HG03558 (cell line): ENCODE data around the gene HGFAC.

Experiments
- ATAC-seq: cut with Tn5 transposase; IDR thresholded peaks from one replicate; pipeline ENCODE4 v1.9.1; 2021; ENCODE audit warnings: moderate number of reproducible peaks; ENCODE audit not compliant: unreplicated experiment; ENCODE audit errors: extremely low read depth

The HGFAC gene

DNA sequence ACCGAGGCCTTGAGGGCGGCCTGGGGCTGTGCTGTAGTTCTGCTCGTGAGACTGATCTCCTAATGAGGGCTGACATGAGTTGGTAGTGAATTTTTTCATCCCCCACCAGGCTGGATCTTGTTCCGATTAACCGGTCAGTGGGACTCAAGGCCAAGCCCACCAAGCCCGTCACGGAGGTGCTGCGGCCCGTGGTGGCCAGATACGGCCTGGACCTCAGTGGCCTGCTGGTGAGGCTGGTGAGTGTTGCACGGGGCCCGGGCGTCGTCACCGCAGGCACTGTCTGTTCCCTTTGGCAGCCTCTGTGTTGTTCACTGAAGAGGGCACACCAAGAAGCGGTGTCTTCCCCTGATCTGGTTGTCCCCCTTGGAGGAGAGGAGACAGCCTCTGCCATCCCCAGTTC, 18.4 kb upstream of the HGFAC start:
- ATAC-seq: no peak

DNA sequence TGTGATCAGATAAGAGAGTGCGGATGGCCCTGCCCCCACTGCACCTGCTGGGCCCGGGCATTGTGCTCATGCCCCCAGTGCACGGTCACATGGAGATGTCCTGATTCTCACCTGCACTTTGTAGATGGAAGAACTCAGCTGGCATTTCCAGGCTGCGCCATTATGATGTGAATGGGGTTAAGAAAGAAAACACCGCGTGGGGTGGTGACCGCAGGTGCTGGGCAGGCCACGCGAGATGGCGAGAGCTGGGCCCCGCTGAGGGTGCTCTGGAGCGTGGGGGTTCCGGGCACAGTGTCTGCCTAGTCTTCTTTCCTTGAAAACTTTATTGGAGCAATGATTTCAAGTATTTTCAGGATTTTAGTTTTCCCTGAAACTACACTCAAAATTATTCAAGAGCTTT, 17.8 kb upstream of the HGFAC start:
- ATAC-seq: no peak

DNA sequence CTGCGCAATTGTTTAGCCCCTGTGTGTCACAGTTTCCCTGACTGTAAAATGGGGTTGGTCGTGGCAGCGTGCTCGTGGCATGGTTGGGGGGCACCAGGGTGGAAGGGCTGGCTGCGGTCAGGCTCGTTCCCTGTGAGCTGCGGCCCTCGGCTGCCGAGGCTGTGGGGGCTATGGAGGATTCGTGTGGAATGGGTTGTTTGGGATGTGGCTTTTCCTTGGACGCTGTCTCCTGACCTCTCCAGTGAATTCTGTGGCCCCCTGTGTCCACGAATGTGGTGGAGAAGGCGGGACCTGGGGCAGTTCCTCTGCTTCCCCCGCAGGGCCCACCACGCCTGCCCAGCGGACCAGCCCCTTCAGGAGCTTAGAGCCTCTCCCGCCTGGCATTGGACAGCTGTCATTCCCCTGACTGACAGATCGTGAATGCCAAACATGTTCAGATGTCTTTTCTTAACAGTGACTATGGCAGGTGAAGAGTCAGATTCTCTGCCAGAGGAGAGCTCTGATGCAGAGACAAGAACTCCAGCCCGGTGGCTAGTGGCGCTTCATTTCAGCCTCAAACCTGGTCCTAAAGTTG, 17.2 kb upstream of the HGFAC start:
- no peak for ATAC-seq

DNA sequence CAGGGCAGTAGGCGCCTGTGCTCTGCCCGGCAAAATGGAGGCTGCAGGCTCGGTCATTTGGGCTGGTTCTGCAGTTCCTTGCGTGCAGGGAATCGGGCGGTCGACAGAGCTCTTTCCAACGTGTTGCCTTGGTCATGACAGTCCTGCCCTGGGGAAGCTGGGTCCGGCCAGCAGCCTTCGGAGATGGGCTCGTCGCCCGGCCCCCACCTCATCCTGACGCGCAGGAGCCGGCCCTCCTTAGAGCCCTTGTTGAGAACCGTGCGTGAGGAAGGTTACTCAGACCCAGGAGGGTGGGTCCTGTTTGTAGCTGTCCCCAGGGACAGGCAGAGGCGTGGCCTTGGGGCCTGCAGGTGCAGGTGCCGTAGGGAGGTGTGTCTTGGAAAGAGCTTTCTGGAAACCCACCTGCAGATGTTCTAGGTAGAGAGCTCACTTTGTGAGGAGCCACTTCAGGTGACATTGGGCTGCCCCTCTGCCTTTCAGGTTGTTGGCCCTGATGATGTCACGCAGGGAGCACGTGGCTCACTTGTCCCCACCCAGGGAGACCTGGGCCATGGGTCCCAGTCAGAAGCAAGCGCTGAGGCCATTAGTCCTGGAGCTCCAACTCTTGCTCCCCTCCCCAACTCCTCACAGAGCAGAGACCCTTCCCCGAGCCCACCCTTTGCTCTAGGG, 15.2 kb upstream of the HGFAC start:
- no peak for ATAC-seq

DNA sequence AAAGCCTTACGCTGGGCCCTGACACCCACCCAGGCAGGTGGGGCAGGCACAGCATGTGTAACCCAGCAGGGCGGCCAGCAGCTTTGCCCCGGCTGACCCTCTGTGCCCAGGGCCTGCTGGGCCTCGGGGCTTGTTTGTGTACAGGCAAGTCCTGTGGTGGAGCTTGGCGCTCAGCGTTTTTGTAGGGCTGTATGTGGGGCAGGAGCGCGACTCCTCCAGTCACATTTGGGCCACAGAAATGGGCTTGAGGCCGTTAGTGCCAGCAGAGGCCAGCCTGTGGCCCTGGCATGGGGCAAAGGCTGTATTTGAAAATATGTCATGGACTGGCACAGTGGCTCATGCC, 14.7 kb upstream of the HGFAC start:
- ATAC-seq: no peak

DNA sequence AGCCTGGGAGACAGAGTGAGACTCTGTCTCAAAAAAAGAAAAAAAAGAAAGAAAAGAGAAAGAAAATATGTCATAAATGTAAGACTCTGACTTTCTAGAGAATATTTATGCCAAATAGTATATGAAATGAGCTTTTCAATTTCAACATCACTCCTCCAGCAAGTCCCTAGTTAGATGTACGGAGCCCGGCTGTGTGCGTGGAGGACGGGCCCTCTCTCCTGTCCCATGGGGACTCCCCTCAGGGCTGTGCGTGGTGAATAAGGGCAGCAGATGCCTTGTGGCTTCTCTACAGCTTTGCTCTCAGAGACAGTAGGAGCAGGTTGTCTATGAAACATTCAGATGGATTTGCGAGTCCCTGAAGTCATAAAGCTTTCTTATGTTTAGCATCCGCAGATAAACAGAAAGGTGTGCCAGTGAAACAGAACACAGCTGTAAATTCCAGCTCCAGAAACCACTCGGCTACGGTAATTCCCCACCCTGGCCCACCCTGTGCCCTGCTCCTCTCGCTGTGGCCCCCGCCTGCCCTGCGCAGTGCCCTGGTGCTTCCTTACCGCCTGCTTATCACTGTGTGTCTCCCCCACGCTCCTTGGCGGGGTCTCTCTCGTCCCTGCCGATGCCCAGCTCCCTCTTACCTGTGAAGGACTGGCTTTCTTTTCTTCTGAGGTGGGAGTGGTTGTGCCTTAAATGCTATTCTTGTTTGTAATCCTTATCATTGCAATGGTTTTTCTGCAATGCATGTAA, 13.9 kb upstream of the HGFAC start:
- no peak for ATAC-seq

DNA sequence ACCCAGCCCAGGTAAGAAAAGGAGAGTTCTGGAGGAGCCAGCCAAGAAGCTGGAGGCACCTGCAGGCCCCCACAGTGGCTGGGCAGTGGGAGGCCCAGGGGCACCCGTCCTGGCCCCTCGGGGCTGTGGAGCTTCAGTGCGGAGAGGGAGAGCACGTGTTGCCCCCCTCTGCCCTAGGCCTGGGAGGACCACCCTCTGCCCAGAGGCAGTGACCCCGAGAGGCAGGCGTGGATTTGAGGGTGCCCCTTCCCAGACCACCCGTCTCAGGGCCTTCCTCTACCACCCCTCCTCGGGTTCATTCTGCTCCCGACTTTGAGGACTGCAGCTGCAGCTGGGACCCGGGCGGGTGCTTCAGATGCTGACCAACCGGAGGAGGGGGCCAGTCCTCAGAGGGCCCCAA, 12.1 kb upstream of the HGFAC start:
- no peak for ATAC-seq

DNA sequence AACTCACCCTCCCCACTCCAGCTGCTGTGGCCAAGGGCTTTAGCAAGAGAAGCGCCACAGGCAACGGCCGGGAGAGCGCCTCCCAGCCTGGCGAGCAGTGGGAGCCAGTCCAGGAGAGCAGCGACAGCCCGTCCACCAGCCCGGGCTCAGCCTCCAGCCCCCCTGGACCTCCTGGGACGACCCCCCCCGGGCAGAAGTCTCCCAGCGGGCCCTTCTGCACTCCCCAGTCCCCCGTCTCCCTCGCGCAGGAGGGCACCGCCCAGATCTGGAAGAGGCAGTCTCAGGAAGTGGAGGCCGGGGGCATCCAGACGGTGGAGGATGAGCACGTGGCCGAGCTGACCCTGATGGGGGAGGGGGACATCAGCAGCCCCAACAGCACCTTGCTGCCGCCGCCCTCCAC, 11.2 kb upstream of the HGFAC start:
- no peak for ATAC-seq

DNA sequence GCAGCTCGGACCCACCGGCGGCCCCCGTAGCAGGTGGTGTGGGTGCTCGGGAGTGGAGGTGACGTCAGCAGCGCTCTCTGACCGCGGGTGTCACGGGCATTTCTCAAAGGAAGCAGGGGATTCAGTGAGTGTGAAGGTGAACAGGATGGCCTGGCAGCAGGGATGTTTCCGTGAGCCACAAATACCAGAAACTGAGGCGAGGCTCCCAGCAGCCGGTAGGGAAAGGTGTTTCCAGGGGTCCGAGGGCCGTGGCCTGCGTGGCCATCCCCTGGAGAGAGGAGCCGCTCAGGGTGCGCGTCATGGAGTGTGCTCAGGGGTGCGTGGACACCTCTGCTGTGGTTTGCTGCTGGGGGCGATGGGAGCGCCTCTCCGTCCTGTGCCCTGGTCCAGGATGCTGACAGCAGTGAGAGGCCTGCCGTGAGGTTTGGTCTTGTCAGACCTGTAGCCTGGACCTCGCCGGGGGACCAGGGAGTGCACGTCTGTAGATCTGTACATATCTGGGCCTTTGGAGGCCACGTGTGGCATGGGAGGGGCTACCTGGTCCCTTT, 10.2 kb upstream of the HGFAC start:
- ATAC-seq: no peak

DNA sequence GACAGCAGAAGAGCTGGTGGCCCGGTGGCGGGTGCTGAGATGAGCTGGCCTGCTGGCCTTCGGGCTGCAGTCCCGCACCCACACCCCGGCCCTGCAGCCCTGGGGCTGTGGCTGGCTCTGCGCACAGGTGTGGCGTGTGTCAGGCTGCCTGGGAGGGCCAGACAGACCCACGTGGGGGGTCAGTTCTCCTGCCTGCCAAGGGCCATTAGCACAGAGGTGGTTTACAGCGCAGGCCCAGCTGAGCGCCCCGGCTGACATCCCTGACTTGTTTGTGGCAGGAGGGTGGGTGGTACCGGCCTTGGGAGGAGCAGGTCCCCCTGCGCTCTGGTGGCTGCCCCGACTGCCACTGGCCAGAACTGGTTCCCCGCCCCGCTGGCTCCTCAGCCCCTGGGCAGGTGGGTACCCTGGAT, 9.4 kb upstream of the HGFAC start:
- ATAC-seq: no peak

DNA sequence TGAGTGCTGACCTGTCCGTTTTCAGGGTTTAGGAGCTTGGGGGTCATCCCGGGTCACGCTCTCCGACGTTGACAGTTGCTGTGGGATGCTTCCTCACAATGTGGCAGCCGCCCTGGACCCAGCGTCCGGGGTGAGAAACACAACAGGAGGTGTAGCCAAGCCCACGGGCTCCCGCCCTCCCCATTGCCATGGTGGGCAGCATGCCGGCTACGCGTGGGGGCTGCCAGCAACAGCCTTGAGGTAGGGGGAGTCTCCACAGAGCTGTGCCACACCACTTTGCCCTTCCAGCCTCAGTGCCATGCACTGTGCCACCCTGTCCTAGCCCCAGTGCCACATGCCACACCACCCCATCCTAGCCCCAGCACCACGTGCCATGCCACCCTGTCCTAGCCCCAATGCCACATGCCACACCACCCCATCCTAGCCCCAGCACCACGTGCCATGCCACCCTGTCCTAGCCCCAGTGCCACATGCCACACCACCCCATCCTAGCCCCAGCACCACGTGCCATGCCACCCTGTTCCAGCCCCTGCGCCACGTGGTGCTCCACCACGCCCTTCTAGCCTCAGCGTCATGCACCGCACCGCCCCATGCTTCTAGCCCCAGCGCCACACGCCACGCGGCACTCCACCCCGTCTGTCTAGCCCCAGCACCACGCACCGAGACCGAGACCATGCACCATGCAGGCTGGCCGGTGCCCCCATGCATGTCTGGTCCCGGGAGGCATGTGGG, 8.5 kb upstream of the HGFAC start:
- no peak for ATAC-seq

DNA sequence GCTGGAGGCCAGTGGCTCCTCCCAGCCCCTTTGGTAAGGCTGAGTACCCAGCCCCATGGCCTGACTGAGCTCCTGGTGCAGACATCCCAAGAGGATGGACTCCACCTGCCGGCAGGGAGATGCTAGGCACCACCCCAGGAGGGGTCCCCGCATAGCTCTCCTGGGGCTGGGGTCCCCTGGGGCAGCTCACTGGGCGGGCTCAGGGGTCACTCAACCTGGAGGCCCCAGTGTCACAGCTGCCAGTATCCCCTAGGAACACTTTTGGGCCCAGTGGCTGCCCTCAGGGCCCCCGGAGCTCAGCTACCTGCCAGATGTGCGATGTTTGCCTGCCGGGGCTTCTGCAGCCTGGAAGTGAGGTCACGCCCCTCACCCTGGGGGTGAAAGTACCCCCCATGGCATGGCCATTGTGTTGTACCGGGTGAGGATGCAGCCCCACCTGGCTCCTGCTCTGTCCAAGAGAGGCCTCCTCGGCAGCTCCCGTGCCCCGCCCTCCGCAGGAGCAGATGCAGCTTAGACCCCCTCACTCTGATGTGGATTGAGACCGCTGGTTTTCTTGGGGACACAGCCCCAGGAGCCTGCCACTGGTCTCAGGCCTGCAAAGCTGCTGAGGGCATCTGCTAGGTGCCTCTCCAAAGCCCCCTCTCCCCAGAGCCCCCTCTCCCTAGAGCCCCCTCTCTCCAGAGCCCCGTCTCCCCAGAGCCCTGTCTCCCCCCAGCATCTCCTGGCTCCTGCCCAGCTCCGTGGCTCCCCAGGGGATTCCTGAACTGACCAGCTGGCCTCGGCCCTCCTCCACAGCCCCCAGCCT, 6.7 kb upstream of the HGFAC start:
- no peak for ATAC-seq

DNA sequence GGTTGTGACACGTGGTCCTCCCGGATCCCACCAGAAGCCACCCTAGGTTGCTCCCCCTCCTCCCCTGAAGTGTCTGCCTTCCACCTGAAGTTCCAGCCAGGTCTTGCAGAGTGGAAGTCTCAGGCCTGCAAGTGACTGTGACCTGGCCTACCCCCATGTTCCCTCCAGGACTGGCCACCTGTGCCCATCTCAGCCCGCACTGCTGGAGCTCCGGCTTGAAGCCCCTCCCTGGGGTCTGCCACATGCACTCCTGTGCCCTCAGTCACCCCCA, 6.1 kb upstream of the HGFAC start:
- no peak for ATAC-seq

DNA sequence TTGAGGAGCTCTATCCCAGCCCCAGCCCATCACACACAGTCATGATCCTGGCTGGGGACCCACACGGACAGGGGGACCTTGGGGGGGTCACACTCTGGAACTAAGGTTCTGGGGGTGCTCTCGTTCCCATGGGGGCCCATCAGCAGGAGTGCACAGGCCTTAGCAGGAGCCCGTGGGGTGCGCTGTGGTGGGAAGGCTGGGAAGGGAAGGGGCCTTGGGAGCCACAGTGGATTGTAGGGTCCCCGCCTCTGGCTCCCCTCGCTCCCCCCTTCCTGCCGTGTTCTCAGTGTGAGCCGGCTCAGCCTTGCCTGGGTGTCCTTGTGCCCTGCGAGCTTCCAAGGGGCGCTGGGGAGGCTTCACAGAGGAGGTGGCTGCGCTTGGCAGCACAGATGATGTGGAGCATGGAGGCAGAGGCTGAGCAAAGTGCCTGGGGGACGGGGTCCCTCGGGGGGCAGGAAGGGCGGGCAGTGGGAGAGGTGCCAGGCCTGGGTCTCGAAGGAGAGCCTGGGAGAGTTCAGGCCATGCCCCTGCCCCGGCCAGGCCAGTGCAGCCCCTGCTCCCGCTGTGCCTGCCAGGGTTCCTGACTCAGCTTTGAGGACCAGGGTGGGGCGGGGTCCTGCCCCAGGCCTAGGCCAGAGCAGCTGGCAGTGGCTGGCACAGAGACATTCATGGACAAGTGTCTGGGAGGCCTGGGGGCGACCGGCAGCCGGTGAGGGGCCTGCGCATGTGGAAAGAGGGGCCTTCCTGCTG, 5.5 kb upstream of the HGFAC start:
- ATAC-seq: no peak

DNA sequence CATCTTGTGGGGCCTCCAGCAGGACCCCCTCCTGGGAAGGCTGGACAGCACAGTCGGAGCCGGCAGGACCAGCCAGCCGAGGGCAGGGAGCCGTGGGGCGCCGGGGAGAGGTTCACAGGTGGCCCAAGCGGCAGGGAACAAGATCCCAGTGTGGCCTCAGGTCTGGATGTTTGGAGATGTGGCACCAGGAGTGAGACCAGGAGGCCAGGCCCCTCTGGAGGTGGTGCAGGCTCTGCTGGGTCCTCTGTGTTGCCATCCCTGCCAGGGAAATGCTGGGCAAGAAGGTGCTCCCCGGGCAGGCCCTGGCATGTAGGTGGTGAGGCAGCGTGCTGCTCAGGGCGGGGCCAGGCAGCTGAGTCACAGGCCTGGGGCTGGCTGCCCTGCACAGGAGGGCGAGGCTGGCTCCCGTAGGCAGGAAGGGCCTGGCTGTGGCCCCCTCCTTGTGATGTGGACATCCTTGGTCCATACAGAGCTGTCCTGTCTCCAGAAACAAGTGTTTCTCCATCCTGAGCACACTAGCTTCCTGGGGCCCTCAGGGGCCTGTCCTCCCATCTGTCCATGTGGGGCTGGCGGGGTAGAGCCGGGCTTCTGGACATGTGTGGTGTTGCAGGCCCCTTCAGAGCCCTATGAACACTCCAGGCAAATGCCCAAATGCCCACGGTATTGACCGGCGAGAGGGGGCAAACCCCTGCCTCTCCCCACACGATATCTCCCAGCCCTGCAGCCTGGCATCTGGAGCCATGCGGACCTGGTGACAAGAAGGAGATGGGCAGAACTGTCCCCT, 4.8 kb upstream of the HGFAC start:
- no peak for ATAC-seq

DNA sequence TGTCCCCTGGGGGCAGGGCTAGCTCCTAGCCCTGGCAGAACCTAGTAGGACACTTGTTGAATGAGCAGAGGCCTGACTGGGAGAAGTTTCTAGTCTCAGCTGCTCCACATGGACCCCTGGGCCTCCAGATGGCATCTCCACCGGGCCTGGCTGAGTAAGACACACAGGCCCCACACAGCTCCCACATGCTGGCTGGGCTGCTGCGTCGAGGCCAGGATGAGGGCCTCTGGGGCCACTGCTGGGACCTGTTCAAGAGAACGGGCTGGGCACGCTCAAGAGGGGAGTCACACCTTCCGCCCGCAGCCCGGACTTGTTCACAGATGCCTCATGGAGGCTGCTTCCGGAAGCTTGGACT, 4.2 kb upstream of the HGFAC start:
- no peak for ATAC-seq

DNA sequence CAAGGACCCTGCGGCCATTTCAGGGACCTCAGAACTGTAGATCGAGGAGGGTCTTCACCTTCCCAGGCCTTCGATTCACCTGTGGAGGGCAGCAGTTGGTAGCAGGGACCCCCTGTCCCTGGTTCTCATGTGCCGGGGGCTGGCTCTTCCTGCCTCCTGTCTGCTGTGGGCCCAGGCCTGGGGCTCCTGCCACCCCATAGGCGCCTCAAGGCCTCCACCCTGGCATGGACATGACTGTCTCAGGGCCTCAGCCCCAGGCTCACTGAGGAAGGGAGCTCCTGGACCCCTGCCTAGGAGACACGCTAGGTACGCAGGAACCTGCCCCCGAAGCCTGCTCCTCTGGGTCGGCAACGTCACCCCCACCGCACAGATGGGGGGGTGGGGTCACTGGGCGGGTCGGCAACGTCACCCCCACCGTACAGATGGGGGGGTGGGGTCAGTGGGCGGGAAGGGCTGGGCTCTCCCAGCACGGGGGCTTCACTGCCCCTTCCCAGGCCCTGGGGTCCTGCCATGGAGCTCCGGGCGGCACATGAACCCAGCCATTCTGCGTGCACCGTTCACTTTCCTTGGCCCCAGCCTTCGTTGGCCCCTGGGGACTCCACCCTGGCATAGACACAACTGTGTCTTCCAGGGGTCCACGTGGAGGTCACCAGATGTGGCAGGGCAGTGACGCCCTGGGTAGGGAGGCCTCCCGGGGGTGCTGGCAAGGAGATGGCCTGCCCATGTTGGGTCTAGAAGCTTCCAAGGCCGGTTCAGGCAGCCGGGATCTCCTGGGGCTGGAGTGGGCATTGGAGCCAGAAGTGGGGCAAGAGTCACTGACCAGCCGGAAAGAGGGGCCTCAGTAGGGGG, 3.5 kb upstream of the HGFAC start:
- ATAC-seq: no peak

DNA sequence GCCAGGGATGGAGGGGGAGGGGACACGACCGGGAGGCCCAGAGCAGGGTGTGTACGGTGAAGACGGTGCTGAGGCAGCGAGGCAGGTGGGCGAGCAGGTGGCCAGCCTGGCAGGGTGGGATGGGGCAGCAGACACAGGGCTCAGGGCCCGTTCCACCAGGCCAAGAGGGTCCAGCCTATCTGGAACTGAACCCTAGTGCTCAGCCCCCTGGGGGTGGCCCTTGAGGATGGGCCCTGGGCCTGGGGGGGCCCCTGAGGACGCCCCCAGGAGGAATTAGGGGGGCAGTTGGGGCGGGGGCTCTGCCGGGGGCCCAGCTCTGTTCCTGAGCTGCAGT, 3.0 kb upstream of the HGFAC start:
- ATAC-seq: no peak
